Stimulated activated CD4-positive, alpha-beta T cell treated with anti-CD3 and anti-CD28 coated beads, Interleukin-1b, Interleukin-23, amount 100 ng/mL, for 4 hours (primary cell): ENCODE measurements around the gene PXMP4.
"Not testable (repeated sequence)": the region's sequence is repeated elsewhere in the genome, so short reads cannot be mapped to it uniquely, and the experiment has no call there.

ENCODE experiments used
- DNase-seq, 2 donors: peaks; one replicate each; pipeline ENCODE4 v3.0.0-alpha.2; 2020; ENCODE audit warnings: low read depth in 2 of 2

The PXMP4 gene, protein sequence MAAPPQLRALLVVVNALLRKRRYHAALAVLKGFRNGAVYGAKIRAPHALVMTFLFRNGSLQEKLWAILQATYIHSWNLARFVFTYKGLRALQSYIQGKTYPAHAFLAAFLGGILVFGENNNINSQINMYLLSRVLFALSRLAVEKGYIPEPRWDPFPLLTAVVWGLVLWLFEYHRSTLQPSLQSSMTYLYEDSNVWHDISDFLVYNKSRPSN

DNA sequence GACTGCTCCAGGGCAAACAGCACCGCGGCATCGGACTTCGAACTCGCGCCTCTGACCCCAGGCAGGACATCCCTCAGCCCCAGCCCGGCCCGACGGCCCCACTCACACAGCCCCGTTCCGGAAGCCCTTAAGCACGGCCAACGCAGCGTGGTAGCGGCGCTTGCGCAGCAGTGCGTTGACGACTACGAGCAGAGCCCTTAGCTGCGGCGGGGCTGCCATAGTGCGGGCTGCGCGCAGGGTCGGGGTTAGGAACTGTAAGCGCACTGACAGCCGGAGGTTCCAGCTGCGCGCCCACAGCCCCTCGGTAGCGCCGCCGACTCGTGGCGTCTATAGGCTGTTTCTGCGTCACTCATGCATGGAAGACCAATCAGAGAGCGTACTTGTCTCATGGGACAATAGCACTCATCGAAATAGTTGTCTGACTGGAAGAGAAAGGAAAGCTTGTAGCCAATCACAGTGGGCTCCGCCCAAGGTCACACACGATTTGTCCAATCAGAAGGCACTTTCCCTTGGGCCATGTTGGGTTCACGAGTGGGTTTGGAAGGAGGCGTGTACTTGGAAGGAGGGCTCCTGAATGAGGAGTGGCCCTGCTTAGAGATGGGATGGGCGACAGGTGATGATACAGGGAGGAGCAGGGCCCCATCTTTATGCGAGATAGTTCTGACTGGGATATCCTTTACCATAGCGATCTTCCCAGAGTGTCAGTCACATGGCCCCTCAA is at the start of gene PXMP4:
TSS of gene PXMP4 (minus strand) at position 322 of the 721 bp plus-strand sequence. CDS start at position 219, 103 bp downstream.
- DNase-seq, result peak; percentile 67 to 78

DNA sequence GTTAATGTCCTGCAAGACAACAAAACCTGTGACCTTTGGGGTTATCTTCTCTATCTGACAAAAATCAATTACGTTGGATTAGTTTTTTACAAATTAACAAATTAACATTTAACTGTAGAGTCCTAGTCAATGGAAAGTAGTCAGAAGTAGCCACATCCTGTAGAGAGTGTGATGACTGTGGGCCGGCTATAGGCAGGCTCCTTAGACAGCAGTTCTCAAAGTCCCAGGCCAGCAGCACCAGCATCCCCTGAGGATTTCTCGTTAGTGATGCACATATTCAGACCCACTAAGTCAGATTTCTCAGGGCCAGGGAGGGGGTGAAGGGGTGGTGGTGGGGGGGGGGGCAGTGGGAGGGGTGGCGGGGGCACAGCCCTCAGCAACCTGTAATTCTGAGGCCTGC is 48.9 kb upstream of the PXMP4 start:
- no peak for DNase-seq

DNA sequence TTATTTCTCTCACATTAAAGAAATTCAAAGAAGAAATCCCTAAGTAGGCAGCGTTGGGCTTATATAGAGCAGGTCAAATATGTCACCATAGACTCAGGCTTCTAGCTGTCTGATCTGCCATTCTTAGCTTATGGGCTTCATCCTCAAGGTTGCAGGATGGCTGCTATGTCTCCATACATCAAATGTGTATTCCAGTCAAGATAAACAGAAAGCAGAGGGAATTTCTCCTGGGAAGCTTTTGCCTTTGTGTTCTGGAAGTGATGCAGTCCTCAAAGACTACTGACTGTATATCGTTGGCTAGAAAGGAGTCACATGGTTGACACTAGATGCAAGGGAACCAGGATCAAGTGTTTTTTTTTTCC is 47.6 kb upstream of the PXMP4 start:
- DNase-seq, result no peak

GRCh38 chr20:33766686-33767085 is 46.6 kb upstream of the PXMP4 start:
- DNase-seq, result no peak

DNA sequence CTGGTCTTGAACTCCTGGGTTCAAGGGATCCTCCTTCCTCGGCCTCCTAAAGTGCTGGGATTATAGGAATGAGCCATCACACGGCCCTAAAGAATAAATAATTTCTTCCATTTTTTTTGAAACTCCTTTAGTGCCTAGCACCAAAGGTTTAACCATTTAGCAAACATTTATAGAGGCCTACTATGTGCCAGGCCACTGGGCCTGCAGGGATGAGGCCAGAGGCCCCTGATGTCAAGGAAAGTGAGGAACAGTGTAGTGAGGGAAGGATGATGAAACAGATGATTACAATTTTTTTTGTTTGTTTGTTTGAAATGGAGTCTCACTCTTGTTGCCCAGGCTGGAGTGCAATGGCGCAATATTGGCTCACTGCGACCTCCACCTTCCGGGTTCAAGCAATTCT is 45.5 kb upstream of the PXMP4 start:
- no peak for DNase-seq

- DNase-seq, result no peak
Observed at GRCh38 chr20:33765099-33765498, 45.0 kb upstream of the PXMP4 start.

- DNase-seq, result no peak
Observed at GRCh38 chr20:33761698-33762250, 41.7 kb upstream of the PXMP4 start.

GRCh38 chr20:33757458-33757857 is 37.3 kb upstream of the PXMP4 start:
- no peak for DNase-seq

DNA sequence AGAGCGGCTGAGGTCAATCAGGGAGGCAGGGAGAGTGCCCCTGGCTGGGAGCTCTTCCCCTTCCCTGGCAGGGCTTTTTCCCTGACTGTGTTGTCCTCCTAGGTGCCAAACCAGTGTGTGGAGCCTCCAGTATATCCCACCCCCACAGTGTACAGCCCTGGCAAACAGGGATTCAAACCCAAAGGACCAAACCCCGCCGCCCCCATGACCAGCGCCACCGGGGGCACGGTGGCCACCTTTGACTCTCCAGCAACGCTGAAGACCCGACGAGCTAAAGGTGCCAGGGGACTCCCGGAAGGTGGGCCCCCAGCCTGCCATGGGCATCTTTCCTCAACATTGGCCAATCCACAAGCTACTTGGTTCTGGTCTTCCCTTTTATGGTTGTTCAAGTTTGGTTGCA is 36.9 kb upstream of the PXMP4 start:
- DNase-seq, result no peak

DNA sequence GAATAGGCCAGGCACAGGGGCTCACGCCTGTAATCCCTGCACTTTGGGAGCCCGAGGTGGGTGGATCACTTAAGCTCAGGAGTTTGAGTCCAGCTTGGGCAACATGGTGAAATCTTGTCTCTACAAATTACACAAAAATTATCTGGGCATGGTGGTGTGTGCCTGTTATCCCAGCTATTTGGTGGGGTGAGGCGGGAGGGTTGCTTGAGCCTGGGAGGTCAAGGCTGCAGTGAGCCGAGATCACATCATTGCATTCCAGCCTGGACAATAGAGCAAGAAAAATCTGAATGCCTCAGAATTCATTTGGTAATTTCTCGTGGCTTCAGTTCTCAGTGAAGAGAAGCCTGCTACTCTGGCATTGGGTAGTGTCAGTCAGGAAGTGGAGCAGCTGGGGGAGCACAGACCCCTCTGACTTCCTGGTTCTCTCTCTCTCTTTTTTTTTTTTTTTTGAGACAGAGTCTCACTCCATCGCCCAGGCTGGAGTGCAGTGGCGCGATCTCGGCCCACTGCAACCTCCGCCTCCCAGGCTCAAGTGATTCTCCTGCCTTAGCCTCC is 35.9 kb upstream of the PXMP4 start:
- not testable (repeated sequence) for DNase-seq

GRCh38 chr20:33753763-33754162 is 33.7 kb upstream of the PXMP4 start:
- DNase-seq, result no peak

GRCh38 chr20:33753143-33753542 is 33.0 kb upstream of the PXMP4 start:
- DNase-seq, result no peak

DNA sequence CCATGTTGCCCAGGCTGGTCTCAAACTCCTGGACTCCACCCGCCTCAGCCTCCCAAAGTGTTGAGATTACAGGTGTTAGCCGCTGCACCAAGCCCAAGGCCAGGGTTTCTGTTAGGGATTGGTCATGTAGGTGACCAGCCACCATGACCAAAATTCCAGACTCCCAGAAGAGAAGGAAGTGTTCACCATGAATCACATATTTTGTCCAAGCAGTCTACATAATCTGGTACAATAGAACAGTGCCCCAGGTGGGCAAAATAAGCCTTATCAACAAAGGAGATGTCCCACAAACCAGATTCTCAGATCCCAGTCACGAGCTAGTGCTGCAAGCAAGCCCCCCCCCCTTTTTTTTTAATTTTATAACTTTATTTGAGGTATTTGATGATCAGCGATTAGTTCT is 31.7 kb upstream of the PXMP4 start:
- no peak for DNase-seq

DNA sequence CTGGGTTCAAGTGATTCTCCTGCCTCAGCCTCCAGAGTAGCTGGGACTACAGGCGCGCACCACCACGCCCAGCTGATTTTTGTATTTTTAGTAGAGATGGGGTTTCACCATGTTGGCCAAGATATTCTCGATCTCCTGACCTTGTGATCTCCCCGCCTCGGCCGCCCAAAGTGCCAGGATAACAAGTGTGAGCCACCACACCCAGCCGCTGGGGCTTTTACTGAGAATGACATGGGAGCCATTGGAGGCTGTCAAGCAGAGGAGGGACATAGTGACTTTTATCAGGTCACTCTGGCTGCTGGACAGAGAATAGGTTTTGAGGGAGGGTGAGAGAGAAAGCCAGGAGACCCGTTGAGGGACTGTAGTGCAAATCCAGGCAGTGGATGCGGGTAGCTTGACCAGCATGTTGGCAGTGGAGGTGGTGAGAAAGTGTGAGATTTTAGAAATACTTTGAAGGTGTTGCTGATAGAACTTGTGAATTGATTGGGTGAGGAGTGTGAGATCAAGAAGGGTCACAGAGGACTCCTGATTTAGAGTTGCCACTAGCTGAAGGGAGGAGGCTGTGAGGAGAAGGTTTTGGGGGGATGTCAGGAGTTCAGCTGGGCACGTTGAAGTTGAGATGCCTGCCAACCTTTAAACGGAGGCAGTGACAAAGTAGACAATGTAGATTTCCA is 26.4 kb upstream of the PXMP4 start:
- no peak for DNase-seq

DNA sequence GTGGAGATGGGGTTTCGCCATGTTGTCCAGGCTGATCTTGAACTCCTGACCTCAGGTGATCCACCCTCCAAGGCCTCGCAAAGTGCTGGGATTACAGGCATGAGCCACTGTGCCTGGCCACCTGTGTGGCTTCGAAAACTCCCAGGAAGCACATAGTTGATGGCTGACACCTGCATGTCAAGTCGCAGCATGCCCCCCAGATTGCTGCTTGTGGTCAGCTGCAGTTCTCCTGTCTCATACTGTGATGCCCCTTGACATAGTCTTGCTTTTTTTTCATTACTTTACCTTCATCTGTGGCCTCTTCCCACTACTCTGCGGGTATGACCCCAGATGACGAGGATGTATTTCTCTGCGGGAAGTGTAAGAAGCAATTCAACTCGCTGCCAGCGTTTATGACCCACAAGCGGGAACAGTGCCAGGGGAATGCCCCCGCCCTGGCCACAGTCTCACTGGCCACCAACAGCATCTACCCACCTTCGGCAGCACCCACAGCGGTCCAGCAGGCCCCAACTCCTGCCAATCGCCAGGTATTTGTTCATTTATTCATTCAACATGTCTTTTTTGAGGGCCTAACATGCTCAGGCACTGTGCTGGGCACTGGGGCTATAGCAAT is 24.8 kb upstream of the PXMP4 start:
- DNase-seq, result no peak

DNA sequence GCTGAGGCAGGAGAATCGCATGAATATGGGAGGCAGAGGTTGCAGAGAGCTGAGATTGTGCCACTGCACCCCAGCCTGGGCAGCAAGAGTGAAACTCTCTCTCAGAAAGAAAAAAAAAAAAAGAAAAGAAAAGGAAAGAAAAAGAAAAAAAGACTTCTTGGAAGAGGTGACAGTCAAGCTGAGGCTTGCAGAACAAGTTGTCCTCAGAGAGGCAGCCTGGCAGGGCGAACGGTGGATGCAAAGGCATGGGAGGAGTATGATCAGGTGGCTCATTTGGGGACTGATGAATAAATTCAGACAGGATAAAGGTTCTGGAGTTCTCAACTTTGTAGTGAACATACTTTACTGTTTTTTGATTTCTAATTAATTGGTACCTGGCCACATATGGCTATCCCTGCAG is 24.1 kb upstream of the PXMP4 start:
- DNase-seq, result no peak

- DNase-seq, result no peak
Observed at GRCh38 chr20:33740189-33740588, 20.1 kb upstream of the PXMP4 start.

DNA sequence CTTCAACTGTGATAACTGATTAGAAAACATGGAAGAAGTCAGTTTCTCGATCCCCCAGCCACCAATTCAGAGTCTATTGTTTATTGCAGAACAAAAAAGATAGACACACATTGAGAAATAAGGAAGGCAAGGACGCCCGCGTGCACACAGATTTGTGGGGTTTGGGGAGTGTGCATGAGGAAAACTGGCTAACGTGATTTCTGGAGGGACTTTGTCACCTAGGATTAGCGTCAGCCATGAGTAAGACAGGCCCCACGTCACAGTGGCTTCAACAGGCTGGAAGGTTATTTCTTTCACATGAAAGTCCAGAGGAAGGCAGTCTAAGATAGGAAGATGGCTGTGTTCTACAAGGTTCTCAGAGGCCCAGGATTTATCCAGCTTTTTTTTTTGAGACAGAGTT is 19.4 kb upstream of the PXMP4 start:
- DNase-seq, result no peak

GRCh38 chr20:33736962-33737361 is 16.9 kb upstream of the PXMP4 start:
- DNase-seq, result no peak

DNA sequence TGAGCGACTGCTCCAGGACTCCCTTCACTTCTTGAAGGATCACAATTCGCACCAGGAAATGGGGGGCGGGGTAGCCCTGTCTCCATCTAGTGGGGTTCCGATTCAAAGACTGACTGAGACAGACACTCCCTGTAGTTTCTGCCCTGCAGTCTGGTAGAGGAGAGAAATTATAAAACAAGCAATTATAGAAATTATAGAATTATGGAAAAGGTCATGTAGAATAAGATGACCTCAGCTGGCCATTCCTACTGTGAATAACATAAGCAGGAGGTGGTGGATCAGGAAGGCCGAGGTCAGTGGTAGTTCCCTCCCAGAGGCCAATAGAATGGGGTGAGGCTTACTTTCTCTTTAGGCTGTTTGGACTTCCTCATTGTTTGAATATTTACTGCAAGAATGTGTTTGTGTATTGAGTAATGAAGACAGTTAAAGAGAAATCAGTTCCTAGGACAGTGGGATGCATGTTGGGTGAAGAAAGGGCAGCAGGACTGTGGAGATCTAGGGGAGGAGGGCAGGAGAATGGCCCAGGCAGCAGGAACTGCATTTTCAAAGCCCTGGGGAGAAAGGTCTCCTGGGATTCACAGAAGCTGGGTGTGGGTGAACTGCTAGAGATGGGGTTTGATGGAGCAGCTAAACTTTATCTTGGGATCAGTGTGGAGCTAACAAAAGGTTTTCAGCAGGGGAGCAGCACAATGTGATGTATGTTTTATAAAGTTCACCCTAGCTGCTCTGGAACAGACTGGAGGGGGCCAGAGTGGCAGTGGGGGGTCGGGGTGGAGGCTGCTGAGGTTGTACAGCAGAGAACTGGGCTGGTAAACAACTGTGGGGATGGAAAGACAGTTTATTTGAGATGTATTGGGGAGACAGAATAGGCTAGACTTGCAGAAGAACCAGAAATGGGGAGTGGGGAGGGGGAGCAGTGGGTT is 13.8 kb upstream of the PXMP4 start:
- no peak for DNase-seq
